Kidney (tissue), 14 donors: ENCODE results near the gene FNBP1. TPM values are rescaled to one million over a fixed set of nuclear protein-coding genes. Genes with fewer than 3 reads are reported as not detected.

Source experiments
- DNase-seq, 5 donors: peaks; one replicate each; pipeline ENCODE4 v3.0.0-alpha.2; 2013 to 2020
- FAIRE-seq: peaks from 2 replicates; lab custom pipeline; 2012; peaks lifted over from hg19 to GRCh38; lab: Jason Lieb, UNC
- H3K27ac ChIP-seq, 2 donors: one replicate each; pipeline ENCODE4 v1.7.0; 2013; ENCODE audit warnings: low read depth in 2 of 2, low read length in 2 of 2, inconsistent platforms in 1 of 2
- H3K27me3 ChIP-seq: one replicate; pipeline ENCODE4 v1.7.1; 2013; ENCODE audit warnings: low read length, inconsistent platforms; ENCODE audit not compliant: control insufficient read depth, insufficient read depth
- H3K36me3 ChIP-seq, 3 donors: one replicate each; pipeline versions ENCODE4 v1.7.0 to v1.7.1; 2013; ENCODE audit warnings: low read length in 3 of 3, control low read depth in 1 of 3, inconsistent platforms in 1 of 3; ENCODE audit not compliant: insufficient read depth in 3 of 3, control insufficient read depth in 2 of 3
- H3K4me1 ChIP-seq, 3 donors: one replicate each; pipeline versions ENCODE4 v1.7.0 to v1.7.1; 2013; ENCODE audit warnings: low read length in 3 of 3, inconsistent platforms in 1 of 3, low read depth in 1 of 3; ENCODE audit not compliant: control insufficient read depth in 2 of 3, insufficient read depth in 2 of 3
- H3K4me3 ChIP-seq, 3 donors: one replicate each; pipeline versions ENCODE4 v1.7.0 to v1.8.1; 2013; ENCODE audit warnings: low read length in 3 of 3, control low read depth in 1 of 3, inconsistent platforms in 1 of 3
- H3K9ac ChIP-seq, 3 donors: one replicate each; pipeline versions ENCODE4 v1.7.0 to v1.7.1; 2013; ENCODE audit warnings: low read length in 3 of 3, control low read depth in 1 of 3, inconsistent platforms in 1 of 3
- H3K9me3 ChIP-seq, 3 donors: one replicate each; pipeline versions ENCODE4 v1.7.0 to v1.7.1; 2013; ENCODE audit warnings: low read length in 3 of 3, control low read depth in 1 of 3, inconsistent platforms in 1 of 3; ENCODE audit not compliant: control insufficient read depth in 2 of 3, insufficient read depth in 1 of 3
- intact Hi-C: fragments of 100-400 bp; cut with DNase I; formaldehyde crosslinking; loops from one replicate; pipeline ENCODE4 v1.11.1; 2022
- polyA plus RNA-seq: library from polyadenylated mRNA; stranded (reverse); fragments of 350-450 nt; fragmentation: Illumina TruSeq; extraction: RNeasy Lipid Tissue Mini Kit (QIAGEN cat#74804); gene quantifications from one replicate; pipeline ENCODE4 v1.2.3, GENCODE V29; 2014; ENCODE audit warnings: low read depth, low replicate concordance; ENCODE audit not compliant: insufficient read depth
- total RNA-seq: library from RNA; stranded (reverse); fragmentation: NEBNext Ultra II Directional; extraction: Animal tissue kit (Norgen Biotek cat#: 25700); gene quantifications from one replicate; pipeline ENCODE4 v1.2.1, GENCODE V29; 2021
- TF ChIP-seq, protein P1 (sequence below): IDR thresholded peaks from 3 replicates; pipeline ENCODE4 v1.5.1; 2012; ENCODE audit warnings: mild to moderate bottlenecking, moderate library complexity, borderline replicate concordance; ENCODE audit not compliant: insufficient read depth; ENCODE audit errors: extremely low read depth
- donor health status: control.
- donor health status: control.
- donor health status: control.
- donor health status: control.
- donor health status: control.
- donor health status: DM: yes; HTN: yes; CAD: no.
- donor health status: Normal renal cell carcinoma (clear cell type).

FNBP1 gene
- total and polyA plus RNA-seq, 2 donors from 2014 or later = 9.7 to 51.7 TPM

DNA sequence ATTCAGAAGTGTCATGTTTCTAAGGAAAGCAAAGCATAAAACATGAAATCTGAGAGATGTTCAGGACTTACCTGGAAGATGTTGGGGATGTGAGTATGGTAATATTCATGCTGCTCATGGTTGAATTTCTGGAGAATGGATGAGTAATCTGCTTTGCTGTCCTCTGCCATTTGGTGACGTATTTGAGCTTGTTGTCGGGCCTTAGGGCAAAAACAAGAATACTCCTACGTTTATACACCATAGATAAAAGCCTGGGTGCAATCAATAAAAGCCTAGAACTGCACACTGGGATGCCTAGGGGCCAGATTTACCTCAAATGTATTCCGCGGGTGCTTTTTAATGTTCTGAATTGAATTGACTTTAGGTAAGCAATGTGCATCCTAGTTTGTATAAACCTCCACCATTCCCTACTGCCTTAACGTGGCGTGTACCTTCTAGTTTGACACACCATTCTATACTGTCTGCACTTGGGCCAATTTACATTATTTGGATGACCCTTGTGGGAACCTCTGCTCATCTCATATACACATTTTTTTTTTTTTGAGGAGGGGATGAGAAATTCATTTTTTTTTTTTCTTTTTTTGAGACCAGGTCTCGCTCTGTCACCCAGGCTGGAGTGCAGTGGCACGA, 113.4 kb downstream of the FNBP1 start:
- intact Hi-C loops = no loop called here

DNA sequence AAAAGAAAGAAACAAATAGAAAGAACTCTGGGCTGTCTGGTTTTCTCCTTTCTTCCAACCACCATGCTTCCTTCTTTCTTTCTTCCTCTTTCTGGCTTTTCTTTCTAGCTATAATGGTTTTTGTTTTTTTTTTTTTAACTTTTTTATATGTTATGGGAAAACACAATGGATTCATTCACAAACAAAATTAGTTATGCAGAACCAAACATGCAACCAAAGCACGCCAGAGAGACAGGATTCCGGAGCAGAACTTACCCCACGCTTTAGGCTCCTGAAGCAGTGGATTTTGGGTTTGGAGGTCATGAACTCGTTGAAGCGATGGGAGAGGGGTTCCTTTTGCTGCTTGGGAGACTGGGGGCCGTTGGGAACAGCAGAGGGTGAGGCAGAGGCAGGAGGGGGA, 119.4 kb downstream of the FNBP1 start:
- Histone ChIP-seq H3K9me3 (no peaks in the 10 kb centered on the region), H3K27me3 (no peaks in the 10 kb centered on the region), H3K9ac (no peak overlapping the region), H3K36me3 (peaks cover 2 to 29% (median 13%) of the 10 kb centered on the region in 3 donors), H3K27ac (no peak overlapping the region), H3K4me1 (no peaks in the 10 kb centered on the region), H3K4me3 (no peak overlapping the region)
- no peak for DNase-seq
- TF ChIP-seq, protein P1, sequence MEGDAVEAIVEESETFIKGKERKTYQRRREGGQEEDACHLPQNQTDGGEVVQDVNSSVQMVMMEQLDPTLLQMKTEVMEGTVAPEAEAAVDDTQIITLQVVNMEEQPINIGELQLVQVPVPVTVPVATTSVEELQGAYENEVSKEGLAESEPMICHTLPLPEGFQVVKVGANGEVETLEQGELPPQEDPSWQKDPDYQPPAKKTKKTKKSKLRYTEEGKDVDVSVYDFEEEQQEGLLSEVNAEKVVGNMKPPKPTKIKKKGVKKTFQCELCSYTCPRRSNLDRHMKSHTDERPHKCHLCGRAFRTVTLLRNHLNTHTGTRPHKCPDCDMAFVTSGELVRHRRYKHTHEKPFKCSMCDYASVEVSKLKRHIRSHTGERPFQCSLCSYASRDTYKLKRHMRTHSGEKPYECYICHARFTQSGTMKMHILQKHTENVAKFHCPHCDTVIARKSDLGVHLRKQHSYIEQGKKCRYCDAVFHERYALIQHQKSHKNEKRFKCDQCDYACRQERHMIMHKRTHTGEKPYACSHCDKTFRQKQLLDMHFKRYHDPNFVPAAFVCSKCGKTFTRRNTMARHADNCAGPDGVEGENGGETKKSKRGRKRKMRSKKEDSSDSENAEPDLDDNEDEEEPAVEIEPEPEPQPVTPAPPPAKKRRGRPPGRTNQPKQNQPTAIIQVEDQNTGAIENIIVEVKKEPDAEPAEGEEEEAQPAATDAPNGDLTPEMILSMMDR = no peak
- FAIRE-seq = no peak
- intact Hi-C loops = no loop called here

More for the DNA sequence above, 113.4 kb downstream of the FNBP1 start:
- H3K9ac ChIP-seq = no peak overlapping the region
- no peak overlapping the region for H3K4me3 ChIP-seq
- DNase-seq (no peak), FAIRE-seq (no peak)
- H3K27me3 ChIP-seq = no peaks in the 10 kb centered on the region
- TF ChIP-seq, protein P1 = no peak
- H3K4me1 ChIP-seq = peaks cover 3 to 6% (median 5%) of the 10 kb centered on the region in 3 donors
- H3K9me3 ChIP-seq = no peaks in the 10 kb centered on the region
- no peak overlapping the region for H3K27ac ChIP-seq
- peaks cover 2 to 12% (median 7%) of the 10 kb centered on the region in 3 donors for H3K36me3 ChIP-seq

DNA sequence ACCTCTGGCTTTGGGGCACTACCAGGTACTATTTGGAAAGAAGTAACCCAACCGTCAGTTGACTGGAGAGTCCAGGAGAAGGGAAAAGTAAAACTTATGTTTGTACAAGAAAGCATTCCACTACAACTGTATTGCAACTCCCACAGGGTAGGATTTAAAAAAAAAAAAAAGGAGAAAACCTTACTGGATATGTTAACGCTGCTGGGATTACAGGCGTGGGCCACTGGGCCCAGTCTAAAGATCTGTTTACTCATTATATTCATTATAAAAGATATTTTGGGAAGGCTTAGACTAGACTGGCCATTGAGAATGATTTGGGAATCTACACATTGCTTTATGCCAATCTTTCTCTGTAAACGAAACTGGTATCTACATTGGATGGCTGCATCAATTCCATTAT, 121.1 kb downstream of the FNBP1 start:
- TF ChIP-seq, protein P1 = no peak
- FAIRE-seq = no peak
- H3K4me1 ChIP-seq = no peaks in the 10 kb centered on the region
- H3K36me3 ChIP-seq = peaks cover 0 to 25% (median 12%) of the 10 kb centered on the region in 3 donors
- H3K27ac ChIP-seq = no peak overlapping the region
- H3K4me3 ChIP-seq = no peak overlapping the region
- H3K27me3 ChIP-seq = no peaks in the 10 kb centered on the region
- no peak overlapping the region for H3K9ac ChIP-seq
- DNase-seq = no peak
- no peaks in the 10 kb centered on the region for H3K9me3 ChIP-seq
- intact Hi-C loops = no loop called here
